GM12801 (cell line): Measurements from ENCODE around the gene PRRT4.

Experiments
- CTCF ChIP-seq: IDR thresholded peaks from one replicate; pipeline ENCODE4 v1.5.1; 2011; ENCODE audit warnings: control low read depth; ENCODE audit not compliant: insufficient read length; ENCODE audit errors: extremely low read depth

Gene PRRT4

GRCh38 chr7:128359336-128359735, 2.2 kb downstream of the PRRT4 start:
- no peak for TF ChIP-seq CTCF

GRCh38 chr7:128358233-128358632, 3.3 kb downstream of the PRRT4 start:
- TF ChIP-seq CTCF = no peak

- TF ChIP-seq CTCF = no peak
Observed at GRCh38 chr7:128357217-128357613, 4.3 kb downstream of the PRRT4 start.

- no peak for TF ChIP-seq CTCF
Observed at GRCh38 chr7:128356546-128357216, 4.8 kb downstream of the PRRT4 start.

GRCh38 chr7:128353610-128354009, 7.9 kb downstream of the PRRT4 start:
- no peak for TF ChIP-seq CTCF

- no peak for TF ChIP-seq CTCF
Observed at GRCh38 chr7:128353189-128353588, 8.3 kb downstream of the PRRT4 start.

- TF ChIP-seq CTCF = no peak
Observed at GRCh38 chr7:128352636-128353035, 8.9 kb downstream of the PRRT4 start.
